K562 (cell line): ENCODE results near the gene DAPP1.

Experiments used
- ATF3 ChIP-seq, 2 experiments: fragments of 450-650 bp in 1 of 2; sonication (generic) in 1 of 2; formaldehyde crosslinking in 1 of 2; IDR thresholded peaks in 1 of 2; conservative IDR thresholded peaks in 1 of 2; 2 replicates each; pipeline versions ENCODE4 v1.6.1 to v1.8.1; 2016 to 2023; ENCODE audit warnings: mild to moderate bottlenecking in 2 of 2, moderate library complexity in 2 of 2, inconsistent platforms in 1 of 2, missing genetic modification reagents in 1 of 2
- CTBP1 ChIP-seq: fragments of 450-650 bp; IDR thresholded peaks from 2 replicates; pipeline ENCODE4 v1.6.1; 2016; ENCODE audit warnings: borderline replicate concordance
- CTCF ChIP-seq, 3 experiments: IDR thresholded peaks in 2 of 3; conservative IDR thresholded peaks in 1 of 3; 2 replicates each; pipeline ENCODE4 v1.5.1; 2011 to 2012; ENCODE audit warnings: low read length in 3 of 3, mild to moderate bottlenecking in 3 of 3, control low read depth in 2 of 3, improper control_type of control experiment in 1 of 3, inconsistent platforms in 1 of 3, low read depth in 1 of 3, mixed read lengths in 1 of 3, moderate library complexity in 1 of 3; ENCODE audit not compliant: insufficient read depth in 2 of 3
- ETV5 ChIP-seq: sonication (generic); formaldehyde crosslinking; IDR thresholded peaks from 2 replicates; pipeline ENCODE4 v1.4.0; 2020; ENCODE audit warnings: low read depth, mild to moderate bottlenecking, missing genetic modification reagents
- FOXM1 ChIP-seq, 2 experiments: fragments of 450-650 bp in 1 of 2; sonication (generic) in 1 of 2; formaldehyde crosslinking in 1 of 2; IDR thresholded peaks; 2 replicates each; pipeline versions ENCODE4 v1.6.1 to v1.9.0; 2017 to 2022; ENCODE audit warnings: low read depth in 2 of 2, mild to moderate bottlenecking in 2 of 2, missing genetic modification reagents in 1 of 2, moderate library complexity in 1 of 2
- MAFK ChIP-seq: IDR thresholded peaks from 2 replicates; pipeline ENCODE4 v1.6.1; 2011; ENCODE audit warnings: low read length, improper control_type of control experiment
- MITF ChIP-seq: IDR thresholded peaks from 2 replicates; pipeline ENCODE4 v1.6.1; 2014; ENCODE audit warnings: antibody characterized with exemption
- MLLT1 ChIP-seq, 2 experiments: fragments of 450-650 bp; IDR thresholded peaks; 2 replicates each; pipeline ENCODE4 v1.6.1; 2016
- RREB1 ChIP-seq: fragments of 250-450 bp; sonication (Bioruptor Pico); IDR thresholded peaks from 2 replicates; pipeline ENCODE4 v1.4.0; 2020
- ZFP36 ChIP-seq: fragments of 150-350 bp; IDR thresholded peaks from 2 replicates; pipeline ENCODE4 v1.6.1; 2018; ENCODE audit warnings: low read length, low read depth; ENCODE audit not compliant: partially characterized antibody
- ZNF146 ChIP-seq: IDR thresholded peaks from one replicate; pipeline ENCODE4 v1.6.1; 2018; ENCODE audit warnings: missing compliant biosample characterization; ENCODE audit not compliant: unreplicated experiment
- ZNF592 ChIP-seq: fragments of 450-650 bp; IDR thresholded peaks from 2 replicates; pipeline ENCODE4 v1.6.1; 2017; ENCODE audit warnings: antibody characterized with exemption, mild to moderate bottlenecking
- TF ChIP-seq, protein P1 (sequence below): fragments of 250-450 bp; sonication (Bioruptor Pico); IDR thresholded peaks from 2 replicates; pipeline ENCODE4 v1.8.0; 2021; ENCODE audit warnings: moderate library complexity, mild to moderate bottlenecking, inconsistent platforms

- no peak for TF ChIP-seq MAFK
- no peak for TF ChIP-seq ZFP36
- no peak for TF ChIP-seq CTBP1
- no peak for TF ChIP-seq ATF3 (IDR thresholded peaks at IDR 0.05)
- no peak for TF ChIP-seq ATF3 (CRISPR knock-in tag; conservative IDR thresholded peaks at IDR 0.05)
- TF ChIP-seq RREB1: no peak
- no peak for TF ChIP-seq MITF
- TF ChIP-seq ETV5 (CRISPR knock-in tag): no peak
- no peak for TF ChIP-seq ZNF146 (CRISPR knock-in tag)
- no peak for TF ChIP-seq CTCF (IDR thresholded peaks at IDR 0.05 in 2 of 3, conservative IDR thresholded peaks at IDR 0.05 in 1 of 3; ENCODE audit: insufficient read depth in 2 of 3, low read depth in 1 of 3, low read length in 3 of 3)
- TF ChIP-seq ZNF592: 0 out of 2 replicates have a peak, but pooled peaks have one; percentile 1
- no peak for TF ChIP-seq FOXM1 (IDR thresholded peaks at IDR 0.05; ENCODE audit: low read depth)
- no peak for TF ChIP-seq FOXM1 (CRISPR knock-in tag; IDR thresholded peaks at IDR 0.05; ENCODE audit: low read depth)
- TF ChIP-seq MLLT1 (IDR thresholded peaks at IDR 0.05): no peak
- TF ChIP-seq, protein P1, sequence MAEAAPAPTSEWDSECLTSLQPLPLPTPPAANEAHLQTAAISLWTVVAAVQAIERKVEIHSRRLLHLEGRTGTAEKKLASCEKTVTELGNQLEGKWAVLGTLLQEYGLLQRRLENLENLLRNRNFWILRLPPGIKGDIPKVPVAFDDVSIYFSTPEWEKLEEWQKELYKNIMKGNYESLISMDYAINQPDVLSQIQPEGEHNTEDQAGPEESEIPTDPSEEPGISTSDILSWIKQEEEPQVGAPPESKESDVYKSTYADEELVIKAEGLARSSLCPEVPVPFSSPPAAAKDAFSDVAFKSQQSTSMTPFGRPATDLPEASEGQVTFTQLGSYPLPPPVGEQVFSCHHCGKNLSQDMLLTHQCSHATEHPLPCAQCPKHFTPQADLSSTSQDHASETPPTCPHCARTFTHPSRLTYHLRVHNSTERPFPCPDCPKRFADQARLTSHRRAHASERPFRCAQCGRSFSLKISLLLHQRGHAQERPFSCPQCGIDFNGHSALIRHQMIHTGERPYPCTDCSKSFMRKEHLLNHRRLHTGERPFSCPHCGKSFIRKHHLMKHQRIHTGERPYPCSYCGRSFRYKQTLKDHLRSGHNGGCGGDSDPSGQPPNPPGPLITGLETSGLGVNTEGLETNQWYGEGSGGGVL (CRISPR knock-in tag): no peak
Observed at GRCh38 chr4:99894998-99895397, 78.4 kb downstream of the DAPP1 start.
